WTC11 (cell line): ENCODE results near the gene BZW2. TPM values are rescaled to one million over a fixed set of nuclear protein-coding genes. Genes with fewer than 3 reads are reported as not detected.

Source experiments
- SP1 ChIP-seq: sonication (generic); formaldehyde crosslinking; conservative IDR thresholded peaks from 2 replicates; pipeline ENCODE4 v1.8.1; 2022; ENCODE audit warnings: missing genetic modification reagents
- ZNF671 ChIP-seq: fragments of 250-450 bp; sonication (Bioruptor Pico); IDR thresholded peaks from 2 replicates; pipeline ENCODE4 v1.8.0; 2021; ENCODE audit warnings: mild to moderate bottlenecking
- total RNA-seq: library from RNA; stranded (reverse); gene quantifications from 3 replicates; pipeline ENCODE4 v1.2.3, GENCODE V29; 2021
- TF ChIP-seq, protein P1 (sequence below): fragments of 250-450 bp; sonication (Bioruptor Pico); IDR thresholded peaks from 2 replicates; pipeline ENCODE4 v1.9.0; 2021; ENCODE audit warnings: mild to moderate bottlenecking
- TF ChIP-seq, protein P2 (sequence below): sonication (generic); formaldehyde crosslinking; IDR thresholded peaks from 2 replicates; pipeline ENCODE4 v1.8.1; 2023; ENCODE audit warnings: mild to moderate bottlenecking, missing genetic modification reagents, moderate library complexity

The BZW2 gene
- total RNA-seq, 1 experiment from 2014 or later, result 105 TPM

GRCh38 chr7:16755397-16755796 lies 109.4 kb downstream of the BZW2 start (continued):
- TF ChIP-seq, protein P1, sequence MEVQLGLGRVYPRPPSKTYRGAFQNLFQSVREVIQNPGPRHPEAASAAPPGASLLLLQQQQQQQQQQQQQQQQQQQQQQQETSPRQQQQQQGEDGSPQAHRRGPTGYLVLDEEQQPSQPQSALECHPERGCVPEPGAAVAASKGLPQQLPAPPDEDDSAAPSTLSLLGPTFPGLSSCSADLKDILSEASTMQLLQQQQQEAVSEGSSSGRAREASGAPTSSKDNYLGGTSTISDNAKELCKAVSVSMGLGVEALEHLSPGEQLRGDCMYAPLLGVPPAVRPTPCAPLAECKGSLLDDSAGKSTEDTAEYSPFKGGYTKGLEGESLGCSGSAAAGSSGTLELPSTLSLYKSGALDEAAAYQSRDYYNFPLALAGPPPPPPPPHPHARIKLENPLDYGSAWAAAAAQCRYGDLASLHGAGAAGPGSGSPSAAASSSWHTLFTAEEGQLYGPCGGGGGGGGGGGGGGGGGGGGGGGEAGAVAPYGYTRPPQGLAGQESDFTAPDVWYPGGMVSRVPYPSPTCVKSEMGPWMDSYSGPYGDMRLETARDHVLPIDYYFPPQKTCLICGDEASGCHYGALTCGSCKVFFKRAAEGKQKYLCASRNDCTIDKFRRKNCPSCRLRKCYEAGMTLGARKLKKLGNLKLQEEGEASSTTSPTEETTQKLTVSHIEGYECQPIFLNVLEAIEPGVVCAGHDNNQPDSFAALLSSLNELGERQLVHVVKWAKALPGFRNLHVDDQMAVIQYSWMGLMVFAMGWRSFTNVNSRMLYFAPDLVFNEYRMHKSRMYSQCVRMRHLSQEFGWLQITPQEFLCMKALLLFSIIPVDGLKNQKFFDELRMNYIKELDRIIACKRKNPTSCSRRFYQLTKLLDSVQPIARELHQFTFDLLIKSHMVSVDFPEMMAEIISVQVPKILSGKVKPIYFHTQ (CRISPR knock-in tag), result no peak
- TF ChIP-seq, protein P2, sequence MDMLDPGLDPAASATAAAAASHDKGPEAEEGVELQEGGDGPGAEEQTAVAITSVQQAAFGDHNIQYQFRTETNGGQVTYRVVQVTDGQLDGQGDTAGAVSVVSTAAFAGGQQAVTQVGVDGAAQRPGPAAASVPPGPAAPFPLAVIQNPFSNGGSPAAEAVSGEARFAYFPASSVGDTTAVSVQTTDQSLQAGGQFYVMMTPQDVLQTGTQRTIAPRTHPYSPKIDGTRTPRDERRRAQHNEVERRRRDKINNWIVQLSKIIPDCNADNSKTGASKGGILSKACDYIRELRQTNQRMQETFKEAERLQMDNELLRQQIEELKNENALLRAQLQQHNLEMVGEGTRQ (CRISPR knock-in tag), result no peak
- TF ChIP-seq ZNF671 (no peak), SP1 (CRISPR knock-in tag) (no peak)

Other genes starting within 250 kb of the BZW2 start
- gene CRPPA, start 224.6 kb upstream of the BZW2 start, total RNA-seq, result 0.66 to 0.87 TPM (median 0.76 TPM) in 3 replicates
- gene SOSTDC1, start 180.4 kb upstream of the BZW2 start, total RNA-seq, result 0.09 to 0.23 TPM (median 0.15 TPM) in 3 replicates
- not detected in 3 replicates for gene LRRC72, start 119.4 kb upstream of the BZW2 start, total RNA-seq
- 12.0 to 13.6 TPM (median 13.0 TPM) in 3 replicates for gene ANKMY2, start 427 bp upstream of the BZW2 start, total RNA-seq
- 30.4 to 32.7 TPM (median 32.0 TPM) in 3 replicates for gene TSPAN13, start 107.6 kb downstream of the BZW2 start, total RNA-seq
- gene AGR2, start 158.8 kb downstream of the BZW2 start, total RNA-seq, result 0.32 to 1.6 TPM (median 1.4 TPM) in 3 replicates
- gene AGR3, start 235.8 kb downstream of the BZW2 start, total RNA-seq, result not detected in 3 replicates